CD14-positive monocyte (primary cell): ENCODE results near the gene KLHL22. TPM values are rescaled to one million over a fixed set of nuclear protein-coding genes. Genes with fewer than 3 reads are reported as not detected.

ENCODE experiments used
- DNase-seq, 3 donors: peaks; one replicate each; pipeline ENCODE4 v3.0.0-alpha.2; 2011 to 2022
- H2AFZ ChIP-seq: 2 replicates; pipeline ENCODE4 v1.6.0; 2012; ENCODE audit warnings: mild to moderate bottlenecking, low read depth, low read length, inconsistent platforms; ENCODE audit not compliant: insufficient read depth, poor library complexity, severe bottlenecking
- H3K27ac ChIP-seq, 2 donors: 1 replicate in 1 of 2; 2 replicates in 1 of 2; pipeline ENCODE4 v1.5.1; 2012 to 2013; ENCODE audit warnings: low read length in 2 of 2, control low read depth in 1 of 2, inconsistent platforms in 1 of 2, low read depth in 1 of 2, mild to moderate bottlenecking in 1 of 2
- H3K27me3 ChIP-seq, 2 donors: one replicate each; pipeline versions ENCODE4 v1.6.0 to v1.6.1; 2011 to 2013; ENCODE audit warnings: low read length in 2 of 2; ENCODE audit not compliant: control insufficient read depth in 2 of 2, insufficient read depth in 2 of 2
- H3K36me3 ChIP-seq, 2 donors: replicated peaks in 1 of 2; 1 replicate in 1 of 2; 2 replicates in 1 of 2; pipeline versions ENCODE4 v1.5.1 to v1.6.1; 2012 to 2013; ENCODE audit warnings: low read length in 2 of 2, control low read depth in 1 of 2, inconsistent platforms in 1 of 2, mild to moderate bottlenecking in 1 of 2; ENCODE audit not compliant: insufficient read depth in 2 of 2, control insufficient read depth in 1 of 2
- H3K4me1 ChIP-seq, 2 donors: 1 replicate in 1 of 2; 2 replicates in 1 of 2; pipeline versions ENCODE4 v1.5.1 to v1.6.1; 2012 to 2013; ENCODE audit warnings: low read length in 2 of 2, control low read depth in 1 of 2, inconsistent platforms in 1 of 2, mild to moderate bottlenecking in 1 of 2, moderate library complexity in 1 of 2; ENCODE audit not compliant: insufficient read depth in 2 of 2, control insufficient read depth in 1 of 2
- H3K4me2 ChIP-seq: replicated peaks from 2 replicates; pipeline ENCODE3; 2012; ENCODE audit warnings: low read length, moderate library complexity, mild to moderate bottlenecking; ENCODE audit not compliant: poor library complexity, severe bottlenecking; ENCODE audit errors: extremely low read depth
- H3K4me3 ChIP-seq, 3 experiments: fragments of 200-600 bp in 1 of 3; sonication (generic) in 1 of 3; replicated peaks in 1 of 3; 1 replicate in 2 of 3; 2 replicates in 1 of 3; pipeline ENCODE4 v1.5.1; 2011 to 2013; ENCODE audit warnings: low read length in 3 of 3, mild to moderate bottlenecking in 3 of 3, control low read depth in 2 of 3, low read depth in 2 of 3, inconsistent platforms in 1 of 3, moderate library complexity in 1 of 3
- H3K79me2 ChIP-seq: 2 replicates; pipeline ENCODE4 v1.6.0; 2012; ENCODE audit warnings: mild to moderate bottlenecking, control low read depth, inconsistent platforms, low read length, moderate library complexity; ENCODE audit not compliant: insufficient read depth
- H3K9ac ChIP-seq: 2 replicates; pipeline ENCODE4 v1.6.0; 2017; ENCODE audit warnings: low read length, mild to moderate bottlenecking; ENCODE audit not compliant: insufficient read depth, poor library complexity, severe bottlenecking
- H3K9me3 ChIP-seq, 2 donors: replicated peaks in 1 of 2; 1 replicate in 1 of 2; 2 replicates in 1 of 2; pipeline versions ENCODE4 v1.5.1 to v1.6.1; 2012 to 2013; ENCODE audit warnings: low read length in 2 of 2, control low read depth in 1 of 2; ENCODE audit not compliant: control insufficient read depth in 1 of 2, insufficient read depth in 1 of 2
- H4K20me1 ChIP-seq: 2 replicates; pipeline ENCODE4 v1.6.0; 2012; ENCODE audit warnings: mild to moderate bottlenecking, low read length, control low read depth, moderate library complexity; ENCODE audit not compliant: insufficient read depth
- H3K27ac Mint-ChIP-seq, 7 donors: one replicate each; pipeline ENCODE4 v1.8.0; 2020; ENCODE audit warnings: mild to moderate bottlenecking in 7 of 7, mixed read lengths in 7 of 7, moderate library complexity in 6 of 7, inconsistent platforms in 2 of 7
- H3K27me3 Mint-ChIP-seq, 3 donors: one replicate each; pipeline ENCODE4 v1.8.0; 2021 to 2022; ENCODE audit warnings: low read depth in 3 of 3, mild to moderate bottlenecking in 3 of 3, mixed read lengths in 3 of 3, moderate library complexity in 3 of 3, inconsistent platforms in 1 of 3
- H3K36me3 Mint-ChIP-seq, 2 donors: one replicate each; pipeline ENCODE4 v1.8.0; 2020; ENCODE audit warnings: mixed read lengths in 2 of 2, inconsistent platforms in 1 of 2, mild to moderate bottlenecking in 1 of 2
- H3K4me1 Mint-ChIP-seq: one replicate; pipeline ENCODE4 v1.8.0; 2020; ENCODE audit warnings: mild to moderate bottlenecking, mixed read lengths
- H3K4me3 Mint-ChIP-seq, 2 donors: one replicate each; pipeline ENCODE4 v1.8.0; 2020; ENCODE audit warnings: mild to moderate bottlenecking in 2 of 2, mixed read lengths in 2 of 2, moderate library complexity in 1 of 2
- H3K9me3 Mint-ChIP-seq, 7 donors: one replicate each; pipeline ENCODE4 v1.8.0; 2020 to 2022; ENCODE audit warnings: mixed read lengths in 7 of 7, mild to moderate bottlenecking in 6 of 7, moderate library complexity in 6 of 7, inconsistent platforms in 2 of 7
- WGBS: methylation state at CpG from one replicate; pipeline ENCODE4 v1.1.5; 2013; ENCODE audit warnings: missing lambda C conversion rate; ENCODE audit not compliant: insufficient coverage; 5-methylcytosine and 5-hydroxymethylcytosine counted together
- intact Hi-C, 2 donors: fragments of 100-400 bp; cut with micrococcal nuclease; formaldehyde crosslinking; loops; one replicate each; pipeline versions ENCODE4 v1.15.0 to v1.15.1; 2023
- polyA plus RNA-seq, 3 donors: library from polyadenylated mRNA; depleted of rRNA in 1 of 3; unstranded in 2 of 3; stranded (reverse) in 1 of 3; fragments of 300-500 nt in 2 of 3; fragments of >200 nt in 1 of 3; fragmentation: Illumina TruSeq in 2 of 3; gene quantifications; 1 replicate in 2 of 3; 2 replicates in 1 of 3; pipeline ENCODE4 v1.2.3, GENCODE V29; 2012 to 2021
- TF ChIP-seq, protein P1 (sequence below): fragments of 200-600 bp; IDR thresholded peaks from one replicate; pipeline ENCODE4 v1.8.0; 2022; ENCODE audit warnings: antibody characterized with exemption, mild to moderate bottlenecking

Gene KLHL22
- polyA plus RNA-seq, 3 donors: 7.8 to 15.6 (median 9.2) TPM

DNA sequence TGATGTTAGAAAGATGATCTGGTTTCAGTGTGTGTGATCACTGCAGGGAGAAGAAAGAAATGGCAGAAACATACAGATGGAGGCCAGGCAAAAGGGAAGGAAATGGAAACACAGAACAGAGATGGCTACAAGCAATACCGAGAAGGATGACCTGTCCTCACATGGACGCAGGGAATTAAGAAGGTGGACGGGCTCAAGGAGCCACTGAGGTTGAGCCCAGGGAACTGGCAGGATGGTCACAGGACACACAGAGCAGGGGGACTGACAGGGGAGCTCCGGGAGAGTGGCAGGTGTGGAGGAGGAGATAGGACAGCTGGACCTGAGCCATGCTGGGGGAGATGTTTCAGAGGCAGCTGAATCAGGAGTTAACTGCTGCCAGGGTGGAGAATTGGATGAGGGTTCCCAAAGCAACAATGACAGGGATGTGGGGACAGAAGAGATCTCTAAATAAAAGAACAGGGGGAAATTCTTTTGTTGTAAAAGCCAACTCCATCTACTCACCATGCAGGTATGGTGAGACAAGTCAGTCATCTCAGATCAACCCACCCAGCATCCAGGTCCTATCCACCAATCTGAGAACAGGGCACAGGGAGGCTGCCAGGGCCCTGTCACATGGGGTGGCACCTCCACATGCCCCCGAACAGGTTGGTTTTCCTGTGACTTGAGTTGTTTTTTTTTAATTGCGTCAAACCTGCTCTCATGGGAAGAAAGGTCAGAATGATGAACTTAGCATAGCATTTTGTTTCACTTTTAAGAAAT is 26.3 kb downstream of the KLHL22 start:
- intact Hi-C loops: no loop called here
- no peaks in the 10 kb centered on the region for H3K27me3 Mint-ChIP-seq
- H3K4me3 Mint-ChIP-seq: no peak overlapping the region
- peaks cover 46 to 67% of the 10 kb centered on the region in 2 donors for H3K36me3 Mint-ChIP-seq
- Histone ChIP-seq H3K27me3 (no peaks in the 10 kb centered on the region), H3K9ac (no peak overlapping the region), H3K4me1 (peaks cover 10 to 24% of the 10 kb centered on the region in 2 donors), H3K36me3 (peaks cover 24 to 43% of the 10 kb centered on the region in 2 donors), H2AFZ (no peak overlapping the region), H3K4me2 (no peak overlapping the region), H3K27ac (no peak overlapping the region), H3K79me2 (no peaks in the 10 kb centered on the region), H4K20me1 (no peaks in the 10 kb centered on the region), H3K9me3 (no peaks in the 10 kb centered on the region), H3K4me3 (no peak overlapping the region)
- H3K27ac Mint-ChIP-seq: peak overlapping the region in 1 of 7 donors; percentile 0
- TF ChIP-seq, protein P1, sequence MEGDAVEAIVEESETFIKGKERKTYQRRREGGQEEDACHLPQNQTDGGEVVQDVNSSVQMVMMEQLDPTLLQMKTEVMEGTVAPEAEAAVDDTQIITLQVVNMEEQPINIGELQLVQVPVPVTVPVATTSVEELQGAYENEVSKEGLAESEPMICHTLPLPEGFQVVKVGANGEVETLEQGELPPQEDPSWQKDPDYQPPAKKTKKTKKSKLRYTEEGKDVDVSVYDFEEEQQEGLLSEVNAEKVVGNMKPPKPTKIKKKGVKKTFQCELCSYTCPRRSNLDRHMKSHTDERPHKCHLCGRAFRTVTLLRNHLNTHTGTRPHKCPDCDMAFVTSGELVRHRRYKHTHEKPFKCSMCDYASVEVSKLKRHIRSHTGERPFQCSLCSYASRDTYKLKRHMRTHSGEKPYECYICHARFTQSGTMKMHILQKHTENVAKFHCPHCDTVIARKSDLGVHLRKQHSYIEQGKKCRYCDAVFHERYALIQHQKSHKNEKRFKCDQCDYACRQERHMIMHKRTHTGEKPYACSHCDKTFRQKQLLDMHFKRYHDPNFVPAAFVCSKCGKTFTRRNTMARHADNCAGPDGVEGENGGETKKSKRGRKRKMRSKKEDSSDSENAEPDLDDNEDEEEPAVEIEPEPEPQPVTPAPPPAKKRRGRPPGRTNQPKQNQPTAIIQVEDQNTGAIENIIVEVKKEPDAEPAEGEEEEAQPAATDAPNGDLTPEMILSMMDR: no peak
- DNase-seq: no peak
- WGBS: 88% methylated on average over 4 of the region's 6 CpGs
- H3K9me3 Mint-ChIP-seq: no peaks in the 10 kb centered on the region
- peaks cover 16% of the 10 kb centered on the region for H3K4me1 Mint-ChIP-seq

DNA sequence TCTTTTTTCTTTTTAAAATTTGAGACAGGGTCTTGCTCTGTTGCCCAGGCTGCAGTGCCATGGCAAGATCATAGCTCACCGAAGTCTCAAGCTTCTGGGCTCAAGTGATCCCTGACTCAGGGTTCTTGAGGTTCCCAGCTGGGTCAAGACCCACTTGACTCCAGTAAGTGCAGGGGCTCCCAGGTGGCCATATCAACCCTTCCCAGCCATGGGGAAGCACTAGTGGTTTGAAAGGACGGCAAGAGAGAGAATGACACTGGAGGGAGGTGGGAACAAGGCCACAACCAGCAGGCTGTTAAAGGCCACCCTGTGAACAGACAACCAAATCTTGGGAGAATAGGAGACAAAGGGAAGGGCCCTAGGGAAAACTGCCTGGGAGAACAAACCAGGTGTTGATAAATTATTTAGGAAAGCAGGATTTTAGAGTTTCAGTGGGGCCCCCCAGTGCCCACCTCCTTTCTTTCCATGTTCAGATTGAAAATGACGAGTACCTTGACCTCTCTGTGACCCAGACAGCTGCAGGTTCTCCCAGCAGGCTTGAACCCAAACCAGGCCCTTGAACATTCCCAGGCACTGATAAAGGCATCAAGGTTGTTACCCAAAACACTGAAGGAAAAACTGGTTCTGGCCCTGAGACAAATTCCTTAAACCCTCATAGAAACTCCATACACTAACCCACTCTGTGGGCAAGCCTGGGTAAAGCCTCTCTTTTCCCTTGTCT is 28.8 kb downstream of the KLHL22 start:
- WGBS: 96% methylated on average over 3 of the region's 3 CpGs
- no peaks in the 10 kb centered on the region for H3K27me3 ChIP-seq
- H3K4me2 ChIP-seq: no peak overlapping the region
- H3K79me2 ChIP-seq: no peaks in the 10 kb centered on the region
- no peaks in the 10 kb centered on the region for H3K9me3 ChIP-seq
- peak overlapping the region in 5 of 7 donors; percentile 9 to 78 (median 54) for H3K27ac Mint-ChIP-seq
- no peaks in the 10 kb centered on the region for H4K20me1 ChIP-seq
- H3K4me3 Mint-ChIP-seq: no peak overlapping the region
- peaks cover 46 to 61% of the 10 kb centered on the region in 2 donors for H3K36me3 Mint-ChIP-seq
- H3K9me3 Mint-ChIP-seq: no peaks in the 10 kb centered on the region
- no peak overlapping the region for H3K9ac ChIP-seq
- peaks cover 34% of the 10 kb centered on the region for H3K4me1 Mint-ChIP-seq
- no peak for DNase-seq
- H3K4me3 ChIP-seq: no peak overlapping the region
- intact Hi-C loops: no loop called here
- peaks cover 25 to 43% of the 10 kb centered on the region in 2 donors for H3K36me3 ChIP-seq
- H3K4me1 ChIP-seq: peaks cover 24 to 43% of the 10 kb centered on the region in 2 donors
- TF ChIP-seq, protein P1: no peak
- no peak overlapping the region for H3K27ac ChIP-seq
- H3K27me3 Mint-ChIP-seq: peaks cover 0 to 2% (median 1%) of the 10 kb centered on the region in 3 donors
- H2AFZ ChIP-seq: no peak overlapping the region
